Cortex of kidney (tissue), 1 donor: Measurements from ENCODE around the gene CR1L.
"Not testable (repeated sequence)": the region's sequence is repeated elsewhere in the genome, so short reads cannot be mapped to it uniquely, and the experiment has no call there.

Experiments used
- DNase-seq: peaks from one replicate; lab custom pipeline; 2025; lab: John Stamatoyannopoulos, UW

CR1L gene

GRCh38 chr1:207682872-207683434, 38.0 kb downstream of the CR1L start:
- not testable (repeated sequence) for DNase-seq

- DNase-seq, result not testable (repeated sequence)
Observed at GRCh38 chr1:207690551-207690950, 45.6 kb downstream of the CR1L start.

DNA sequence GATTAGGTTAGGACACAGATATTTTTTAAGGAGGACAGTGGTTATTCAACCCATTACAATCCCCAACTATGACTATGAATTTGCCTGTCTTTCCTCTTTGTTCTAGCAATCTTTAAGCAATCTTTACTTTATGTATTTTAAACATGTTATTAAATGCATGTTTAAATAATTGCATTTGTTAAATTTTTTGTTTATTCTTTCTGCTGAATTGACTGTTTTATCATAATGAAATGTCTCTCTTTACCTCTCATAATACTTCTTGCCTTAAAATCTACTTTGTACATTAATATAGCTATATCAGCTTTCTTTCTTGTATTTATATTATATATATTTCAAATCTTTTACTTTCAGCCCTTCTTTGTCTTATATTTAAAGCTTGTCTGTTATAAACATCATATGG, 46.1 kb downstream of the CR1L start:
- DNase-seq, result no peak

DNA sequence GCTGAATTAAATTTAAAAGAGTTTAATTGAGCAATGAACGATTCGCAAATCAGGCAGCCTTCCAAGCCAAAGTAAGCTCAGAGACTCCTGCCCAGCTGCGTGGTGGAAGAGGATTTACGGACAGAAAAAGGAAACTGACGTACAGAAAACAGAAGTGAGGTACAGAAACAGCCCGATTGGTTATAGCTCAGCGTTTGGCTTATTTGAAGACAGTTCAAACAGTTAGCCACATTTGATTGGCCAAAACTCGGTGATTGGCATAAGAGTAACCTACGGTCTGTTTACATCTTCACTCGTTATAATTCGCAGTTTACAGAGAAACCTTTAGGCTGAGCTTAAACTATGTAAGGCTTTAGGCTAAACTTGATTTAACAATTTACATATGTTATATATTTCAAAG, 46.9 kb downstream of the CR1L start:
- no peak for DNase-seq

DNA sequence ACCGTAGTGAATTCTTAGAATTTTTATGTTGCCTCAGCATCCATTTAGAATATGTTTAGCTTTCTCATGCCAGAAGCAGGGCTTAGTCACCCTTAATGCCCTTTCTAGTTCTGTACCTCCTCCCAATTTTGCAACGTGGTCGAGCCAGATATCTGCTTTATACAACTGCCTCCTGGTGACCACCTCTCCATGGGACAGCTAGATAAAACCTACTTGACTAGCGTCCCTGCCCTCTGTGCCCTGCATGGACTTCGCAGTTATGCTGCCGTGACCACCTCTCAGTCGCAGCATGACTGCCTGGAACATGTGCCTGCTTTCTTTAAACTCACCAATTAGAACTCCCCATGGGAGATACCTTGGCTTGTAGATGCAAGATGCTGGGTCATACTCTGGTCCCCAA, 47.4 kb downstream of the CR1L start:
- DNase-seq, result not testable (repeated sequence)

DNA sequence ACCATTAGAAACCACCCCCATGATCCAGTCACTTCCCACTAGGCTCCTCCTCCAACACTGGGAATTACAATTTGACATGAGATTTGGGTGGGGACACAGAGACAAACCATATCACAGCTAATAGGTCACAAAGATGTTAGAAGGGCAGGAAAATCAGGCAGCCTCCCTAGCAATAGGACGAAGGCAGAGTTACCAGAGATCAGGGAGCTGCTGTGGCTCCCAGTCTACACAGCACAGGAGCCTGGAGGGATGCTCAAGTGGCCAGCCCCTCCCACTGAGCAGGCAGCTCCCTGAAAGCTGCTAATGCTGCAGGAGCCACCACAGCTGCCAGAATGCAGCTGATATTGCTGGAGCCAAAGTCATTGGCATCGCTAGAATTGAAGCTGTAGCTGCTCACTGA, 51.0 kb downstream of the CR1L start:
- no peak for DNase-seq

- no peak for DNase-seq
Observed at GRCh38 chr1:207698822-207699483, 54.0 kb downstream of the CR1L start.

GRCh38 chr1:207702317-207702716, 57.4 kb downstream of the CR1L start:
- no peak for DNase-seq

- DNase-seq, result no peak
Observed at GRCh38 chr1:207703712-207704111, 58.8 kb downstream of the CR1L start.

- not testable (repeated sequence) for DNase-seq
Observed at GRCh38 chr1:207708004-207708403, 63.1 kb downstream of the CR1L start.

DNA sequence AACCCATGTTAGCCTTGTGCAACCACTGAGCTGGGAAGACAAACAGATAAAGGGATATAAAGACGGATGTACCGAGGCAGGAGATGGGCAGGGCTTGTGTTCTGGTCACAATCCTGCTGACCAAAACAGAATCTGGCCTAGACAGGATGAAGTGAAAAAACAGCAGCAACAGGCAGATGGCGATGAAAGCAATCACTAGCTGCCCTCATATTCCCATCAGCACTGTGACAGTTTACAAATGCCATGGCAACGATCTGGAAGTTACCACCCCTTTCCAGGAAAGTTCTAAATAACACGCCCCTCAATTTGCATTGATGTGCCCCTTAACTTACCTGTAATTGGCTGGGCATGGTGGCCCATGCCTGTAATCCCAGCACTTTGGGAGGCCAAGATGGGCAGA, 66.4 kb downstream of the CR1L start:
- no peak for DNase-seq

DNA sequence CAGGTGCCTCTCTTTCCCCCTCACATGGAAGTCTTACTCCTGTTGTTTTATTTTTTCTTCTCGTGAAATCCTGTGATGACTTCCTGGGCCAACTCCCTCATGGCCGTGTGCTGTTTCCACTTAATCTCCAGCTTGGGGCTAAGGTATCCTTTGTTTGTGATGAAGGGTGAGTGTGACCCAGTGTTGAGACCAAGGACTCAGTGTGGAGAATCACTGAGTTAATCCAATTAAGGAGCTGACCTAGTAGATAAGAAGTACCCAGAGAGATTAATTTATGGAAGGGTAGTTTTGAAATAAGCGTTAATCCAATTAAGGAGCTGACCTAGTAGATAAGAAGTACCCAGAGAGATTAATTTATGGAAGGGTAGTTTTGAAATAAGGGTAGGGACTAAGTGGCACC, 67.8 kb downstream of the CR1L start:
- not testable (repeated sequence) for DNase-seq

- no peak for DNase-seq
Observed at GRCh38 chr1:207713529-207713928, 68.6 kb downstream of the CR1L start.

DNA sequence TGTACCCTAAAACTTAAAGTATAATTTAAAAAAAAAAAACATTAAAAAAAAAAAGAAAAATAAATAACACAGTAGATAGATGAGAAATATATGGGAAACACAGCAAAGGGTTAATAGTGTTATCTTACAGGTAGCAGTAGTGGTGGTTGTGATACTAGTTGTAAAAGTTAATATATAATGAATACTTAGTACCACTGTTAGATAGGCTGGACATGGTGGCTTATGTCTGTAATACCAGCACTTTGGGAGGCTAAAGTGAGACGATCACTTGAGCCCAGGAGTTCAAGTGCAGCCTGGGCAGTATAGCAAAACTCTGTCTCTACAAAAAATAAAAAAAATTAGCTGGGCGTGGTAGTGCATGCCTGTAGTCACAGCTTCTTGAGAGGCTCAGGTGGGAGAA, 74.3 kb downstream of the CR1L start:
- DNase-seq, result no peak

DNA sequence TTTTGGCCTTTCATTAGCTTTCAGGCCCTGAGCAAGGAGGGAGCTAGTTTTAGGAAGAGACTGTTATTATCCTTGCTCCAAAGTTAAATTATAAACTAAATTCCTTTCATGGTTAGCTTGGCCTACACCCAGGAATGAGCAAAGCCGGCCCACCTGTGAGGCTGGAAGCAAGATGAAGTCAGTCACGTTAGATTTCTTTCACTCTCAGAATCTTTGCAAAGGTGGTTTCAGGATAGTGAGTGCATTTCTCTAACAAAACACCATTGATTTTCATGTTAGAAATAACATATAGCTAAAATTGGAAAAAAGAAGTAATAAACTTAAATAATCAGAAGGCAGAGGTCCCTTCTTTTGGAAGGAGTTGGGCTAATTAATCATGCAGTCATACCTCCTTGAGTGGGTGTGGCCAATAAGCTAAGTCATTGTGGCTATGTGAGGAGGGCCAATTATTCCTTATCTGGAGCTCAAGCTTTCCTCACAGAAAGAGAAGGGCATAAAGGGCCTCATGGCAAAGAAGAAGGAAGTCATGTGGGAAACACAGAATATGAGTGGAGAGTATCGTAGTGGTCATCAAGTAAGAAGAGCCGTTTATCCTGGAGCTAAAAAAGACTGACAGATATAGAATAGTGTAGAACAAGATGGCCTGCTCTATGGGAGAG, 83.4 kb downstream of the CR1L start:
- DNase-seq, result not testable (repeated sequence)

DNA sequence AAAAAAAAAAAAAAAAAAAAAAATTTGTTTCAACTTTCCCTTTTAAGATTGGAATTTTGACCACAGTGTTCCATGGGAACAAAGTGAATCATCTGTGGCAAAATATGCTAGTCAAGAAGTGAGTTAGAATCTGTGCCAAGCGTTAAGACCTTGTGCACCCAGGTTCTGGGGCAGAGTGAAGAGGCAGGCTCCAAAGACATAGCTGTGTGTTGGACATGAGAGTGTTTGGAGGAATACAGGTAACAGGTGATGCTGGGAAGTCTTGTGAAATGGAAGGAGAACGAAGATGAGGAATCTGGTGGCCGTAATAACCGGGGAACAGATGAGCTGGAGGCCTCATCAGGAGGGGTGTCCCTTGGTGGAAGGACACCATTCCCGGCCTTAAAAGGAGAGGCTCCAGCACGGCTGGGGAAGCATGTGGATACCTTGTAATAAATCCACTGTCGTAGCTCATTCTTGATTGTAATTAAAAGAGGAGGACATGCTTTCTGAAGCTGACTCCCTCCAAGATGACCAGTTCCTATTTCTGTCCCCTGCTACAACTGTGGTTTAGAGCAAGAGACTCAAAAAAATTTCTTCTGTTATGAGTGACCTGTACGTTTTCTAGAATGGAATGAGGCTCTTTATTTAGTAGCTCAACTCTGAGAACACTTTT, 92.7 kb downstream of the CR1L start:
- DNase-seq, result not testable (repeated sequence)

DNA sequence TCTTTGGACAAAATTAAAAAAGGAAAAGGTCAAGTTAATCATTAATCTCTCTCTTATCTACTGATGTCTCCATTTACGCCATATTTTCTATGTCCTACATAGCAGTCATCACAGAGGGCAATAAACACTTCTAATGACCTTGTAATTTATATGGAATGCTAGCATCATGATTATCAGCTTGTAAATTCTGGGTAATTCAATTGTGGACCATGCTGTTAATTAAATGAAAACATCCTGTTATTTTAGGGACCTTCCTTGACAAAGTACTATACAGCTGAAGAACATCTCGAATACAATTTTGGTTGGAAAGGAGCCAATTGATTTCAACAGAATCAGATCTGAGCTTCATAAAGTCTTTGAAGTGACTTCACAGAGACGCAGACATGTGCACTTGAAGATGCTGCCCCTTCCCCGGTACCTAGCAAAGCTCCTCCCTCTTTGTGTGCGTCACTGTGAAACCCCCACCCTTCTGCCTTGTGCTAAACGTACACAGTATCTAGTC, 93.3 kb downstream of the CR1L start:
- not testable (repeated sequence) for DNase-seq

GRCh38 chr1:207740207-207740606, 95.3 kb downstream of the CR1L start:
- no peak for DNase-seq

- no peak for DNase-seq
Observed at GRCh38 chr1:207742850-207743555, 98.1 kb downstream of the CR1L start.

DNA sequence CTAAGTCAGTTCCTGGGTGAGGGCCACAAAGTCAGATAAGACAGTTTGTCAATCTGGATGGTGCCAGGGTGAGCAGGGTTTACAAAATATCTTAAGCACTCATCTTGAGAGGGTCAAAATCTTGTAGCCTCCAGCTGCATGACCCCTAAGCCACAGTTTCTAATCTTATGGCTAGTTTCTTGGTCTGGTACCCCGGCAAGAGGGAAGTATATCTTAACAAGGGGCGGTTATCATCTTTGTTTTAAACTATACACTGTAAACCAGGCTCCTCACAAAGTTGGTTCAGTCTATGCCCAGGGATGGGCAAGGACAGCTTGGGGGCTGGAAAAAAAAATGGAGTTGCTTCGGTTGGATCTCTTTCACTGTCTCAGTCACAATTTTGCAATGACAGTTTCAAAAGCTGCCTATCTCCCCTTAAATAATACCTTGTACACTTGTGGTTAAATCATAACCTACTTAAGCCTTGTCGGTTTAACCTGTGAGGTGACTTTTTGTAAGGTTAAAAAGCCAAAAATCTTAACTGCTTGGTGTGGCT, 99.1 kb downstream of the CR1L start:
- DNase-seq, result no peak

- no peak for DNase-seq
Observed at GRCh38 chr1:207745285-207745684, 100.4 kb downstream of the CR1L start.
